Vagina (tissue), 2 donors: ENCODE measurements around the gene ADGRL1.

Experiments
- CTCF ChIP-seq, 3 experiments: fragments of 450-650 bp in 2 of 3; fragments of 200-600 bp in 1 of 3; sonication (generic) in 1 of 3; IDR thresholded peaks; one replicate each; pipeline ENCODE4 v1.5.1; 2017 to 2019; ENCODE audit warnings: antibody characterized with exemption in 3 of 3, mild to moderate bottlenecking in 2 of 3, moderate library complexity in 2 of 3
- POLR2AphosphoS5 ChIP-seq, 2 donors: sonication (generic); formaldehyde crosslinking; IDR thresholded peaks; one replicate each; pipeline ENCODE4 v1.9.0; 2017; ENCODE audit warnings: antibody characterized with exemption in 2 of 2, mild to moderate bottlenecking in 2 of 2, low read depth in 1 of 2; ENCODE audit not compliant: insufficient read depth in 1 of 2

DNA sequence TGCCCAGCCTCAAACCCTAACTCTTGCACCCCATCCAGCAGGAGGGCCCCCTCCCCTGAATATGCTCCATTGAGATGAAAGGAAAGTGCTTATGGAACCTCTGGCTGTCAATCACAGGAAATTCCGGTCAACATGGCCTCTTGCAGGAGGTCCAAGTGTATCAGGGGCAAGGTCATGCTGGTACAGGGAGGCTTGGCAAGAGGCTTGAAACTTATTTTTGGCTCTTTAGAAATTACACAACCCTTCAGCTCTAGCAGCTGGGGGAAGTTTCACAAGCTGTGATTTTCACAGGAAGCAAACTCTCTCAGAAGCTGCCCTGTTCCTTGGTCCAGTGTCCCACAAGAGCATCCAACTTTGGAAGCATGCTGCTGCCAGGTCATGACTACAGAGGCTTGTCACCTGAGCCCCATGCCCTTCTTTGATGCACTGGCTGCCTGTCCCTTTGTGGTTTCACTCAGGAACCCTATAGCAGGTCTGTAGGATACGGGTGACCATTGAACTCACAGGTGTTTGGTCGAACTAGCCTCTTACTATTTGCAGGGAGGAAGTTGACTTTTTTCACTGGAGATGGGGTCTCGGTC is 78.0 kb downstream of the ADGRL1 start:
- TF ChIP-seq CTCF (IDR thresholded peaks at IDR 0.05) (no peak), POLR2AphosphoS5 (IDR thresholded peaks at IDR 0.05; ENCODE audit: insufficient read depth in 1 of 2, low read depth in 1 of 2) (no peak)
